ENCODE data around the gene CYP4F2.
"Not testable (repeated sequence)": the region's sequence is repeated elsewhere in the genome, so short reads cannot be mapped to it uniquely, and the experiment has no call there.

CYP4F2 gene

GRCh38 chr19:15899561-15899960, 1.7 kb upstream of the CYP4F2 start:
- not testable (repeated sequence) for DNase-seq

GRCh38 chr19:15897026-15897737, 692 bp downstream of the CYP4F2 start:
- DNase-seq = no peak

- DNase-seq = no peak
These were observed 1.9 kb downstream of the CYP4F2 start for GRCh38 chr19:15895876-15896430.

- DNase-seq = no peak
These were observed 3.5 kb downstream of the CYP4F2 start for GRCh38 chr19:15894359-15894758.

- DNase-seq = no peak
These were observed 4.4 kb downstream of the CYP4F2 start for GRCh38 chr19:15893477-15893876.

- no peak for DNase-seq
These were observed 5.9 kb downstream of the CYP4F2 start for GRCh38 chr19:15892012-15892411.

GRCh38 chr19:15891434-15891833, 6.4 kb downstream of the CYP4F2 start:
- no peak for DNase-seq

GRCh38 chr19:15889339-15889738, 8.5 kb downstream of the CYP4F2 start:
- DNase-seq = not testable (repeated sequence)

GRCh38 chr19:15885919-15886318, 12.0 kb downstream of the CYP4F2 start:
- no peak for DNase-seq

- DNase-seq = no peak
These were observed 12.7 kb downstream of the CYP4F2 start for GRCh38 chr19:15885167-15885566.

GRCh38 chr19:15883329-15883728, 14.5 kb downstream of the CYP4F2 start:
- DNase-seq = not testable (repeated sequence)

- DNase-seq = no peak
These were observed 22.9 kb downstream of the CYP4F2 start for GRCh38 chr19:15874821-15875474.

GRCh38 chr19:15873771-15874170, 24.1 kb downstream of the CYP4F2 start:
- DNase-seq = not testable (repeated sequence)

- no peak for DNase-seq
These were observed 26.3 kb downstream of the CYP4F2 start for GRCh38 chr19:15871570-15871969.

- DNase-seq = no peak
These were observed 28.0 kb downstream of the CYP4F2 start for GRCh38 chr19:15869873-15870272.

GRCh38 chr19:15869109-15869555, 28.7 kb downstream of the CYP4F2 start:
- no peak for DNase-seq

- no peak for DNase-seq
These were observed 31.2 kb downstream of the CYP4F2 start for GRCh38 chr19:15866636-15867035.

- no peak for DNase-seq
These were observed 33.0 kb downstream of the CYP4F2 start for GRCh38 chr19:15864824-15865223.

- DNase-seq = no peak
These were observed 34.6 kb downstream of the CYP4F2 start for GRCh38 chr19:15863272-15863671.

- DNase-seq = no peak
These were observed 35.4 kb downstream of the CYP4F2 start for GRCh38 chr19:15862444-15862843.

- DNase-seq = no peak
These were observed 37.4 kb downstream of the CYP4F2 start for GRCh38 chr19:15860522-15860921.

- DNase-seq = no peak
These were observed 38.7 kb downstream of the CYP4F2 start for GRCh38 chr19:15859187-15859586.

GRCh38 chr19:15850385-15850784, 47.5 kb downstream of the CYP4F2 start:
- no peak for DNase-seq

- DNase-seq = no peak
These were observed 51.0 kb downstream of the CYP4F2 start for GRCh38 chr19:15846923-15847322.
